Karpas-422 (cell line): ENCODE results near the gene TRABD2B. TPM values are rescaled to one million over a fixed set of nuclear protein-coding genes. Genes with fewer than 3 reads are reported as not detected.

Source experiments
- DNase-seq: peaks from one replicate; pipeline ENCODE4 v3.0.0-alpha.2; 2015
- H2AFZ ChIP-seq: fragments of 200-600 bp; sonication (generic); 2 replicates; pipeline ENCODE4 v1.6.1; 2014; ENCODE audit warnings: antibody characterized with exemption, low read length, mixed read lengths
- H3K27ac ChIP-seq: fragments of 200-600 bp; sonication (generic); 2 replicates; pipeline ENCODE4 v1.5.1; 2014; ENCODE audit warnings: mild to moderate bottlenecking, low read length, moderate library complexity
- H3K27me3 ChIP-seq: fragments of 200-600 bp; sonication (generic); 2 replicates; pipeline ENCODE4 v1.6.1; 2014; ENCODE audit warnings: low read length, mixed read lengths
- H3K36me3 ChIP-seq: fragments of 200-600 bp; sonication (generic); 2 replicates; pipeline ENCODE4 v1.6.1; 2014; ENCODE audit warnings: low read length, mixed read lengths; ENCODE audit not compliant: insufficient read depth
- H3K4me1 ChIP-seq: fragments of 200-600 bp; sonication (generic); 2 replicates; pipeline ENCODE4 v1.6.1; 2014; ENCODE audit warnings: mild to moderate bottlenecking, low read length, mixed read lengths
- H3K4me2 ChIP-seq: fragments of 200-600 bp; sonication (generic); 2 replicates; pipeline ENCODE4 v1.6.1; 2014; ENCODE audit warnings: low read length, low read depth, mild to moderate bottlenecking; ENCODE audit not compliant: poor library complexity, severe bottlenecking
- H3K4me3 ChIP-seq: fragments of 200-600 bp; sonication (generic); 2 replicates; pipeline ENCODE4 v1.5.1; 2014; ENCODE audit warnings: mild to moderate bottlenecking, antibody characterized with exemption, low read length, mixed read lengths
- H3K79me2 ChIP-seq: fragments of 200-600 bp; sonication (generic); 2 replicates; pipeline ENCODE4 v1.6.1; 2014; ENCODE audit warnings: mild to moderate bottlenecking, low read length, mixed read lengths
- H3K9ac ChIP-seq: fragments of 200-600 bp; sonication (generic); 2 replicates; pipeline ENCODE4 v1.6.0; 2014; ENCODE audit warnings: low read length
- H3K9me2 ChIP-seq: fragments of 200-600 bp; sonication (generic), shearing (Covaris generic); replicated peaks from 2 replicates; pipeline ENCODE4 v1.6.0; 2014; ENCODE audit warnings: mild to moderate bottlenecking, low read length, moderate library complexity; ENCODE audit not compliant: insufficient read depth
- H3K9me3 ChIP-seq: fragments of 300-700, 200-600 bp; sonication (generic); 2 replicates; pipeline ENCODE4 v1.6.1; 2014; ENCODE audit warnings: low read length, mixed read lengths
- H4K20me1 ChIP-seq: fragments of 200-600 bp; sonication (generic); 2 replicates; pipeline ENCODE4 v1.6.1; 2014; ENCODE audit warnings: mild to moderate bottlenecking, antibody characterized with exemption, low read length, low read depth; ENCODE audit not compliant: insufficient read depth
- total RNA-seq: library from RNA; depleted of rRNA; stranded (reverse); fragments of >200 nt; shearing (Covaris generic); gene quantifications from 2 replicates; pipeline ENCODE4 v1.2.3, GENCODE V29; 2014; ENCODE audit warnings: low replicate concordance

TRABD2B gene
- total RNA-seq, 1 experiment from 2014 or later: not detected

DNA sequence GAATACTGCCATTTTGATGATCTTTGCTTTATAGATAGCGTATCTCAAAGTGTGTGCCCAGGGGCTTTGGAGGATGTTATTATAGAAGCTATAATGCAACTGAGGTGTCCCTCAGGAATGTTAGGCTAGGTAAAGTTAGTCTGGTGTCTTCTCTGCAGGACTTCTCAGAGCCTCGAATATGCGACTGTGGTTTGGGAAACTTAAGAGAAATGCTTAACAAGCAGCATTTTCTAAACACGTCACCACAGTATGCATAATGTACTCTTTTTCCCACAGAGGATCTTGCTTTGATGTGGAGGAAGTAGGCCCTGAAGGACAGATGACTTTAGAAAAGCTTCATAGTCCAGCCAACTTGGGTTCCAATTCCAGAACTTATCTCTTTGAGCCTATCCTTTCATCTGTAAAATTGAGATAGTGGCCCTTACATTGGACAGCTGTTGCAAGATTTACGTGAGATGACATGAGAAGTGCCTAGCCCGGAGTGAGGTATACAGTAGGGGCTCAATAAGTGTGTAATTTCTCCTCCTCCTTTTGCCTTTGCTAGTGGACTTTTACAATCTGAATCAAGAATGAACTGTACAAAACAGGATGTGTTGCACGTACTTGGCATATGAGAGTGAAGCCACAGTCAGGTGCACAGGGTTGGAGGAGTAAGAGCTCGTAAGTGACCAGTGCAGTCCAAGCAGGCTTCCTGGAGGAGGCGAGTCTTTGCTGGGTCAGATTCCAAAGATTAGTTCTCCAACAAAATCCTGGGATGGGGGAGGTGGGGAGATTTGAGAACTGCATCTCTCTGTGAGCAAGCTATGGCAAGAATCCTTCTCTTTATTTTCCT, 29.7 kb upstream of the TRABD2B start:
- no peak for DNase-seq

DNA sequence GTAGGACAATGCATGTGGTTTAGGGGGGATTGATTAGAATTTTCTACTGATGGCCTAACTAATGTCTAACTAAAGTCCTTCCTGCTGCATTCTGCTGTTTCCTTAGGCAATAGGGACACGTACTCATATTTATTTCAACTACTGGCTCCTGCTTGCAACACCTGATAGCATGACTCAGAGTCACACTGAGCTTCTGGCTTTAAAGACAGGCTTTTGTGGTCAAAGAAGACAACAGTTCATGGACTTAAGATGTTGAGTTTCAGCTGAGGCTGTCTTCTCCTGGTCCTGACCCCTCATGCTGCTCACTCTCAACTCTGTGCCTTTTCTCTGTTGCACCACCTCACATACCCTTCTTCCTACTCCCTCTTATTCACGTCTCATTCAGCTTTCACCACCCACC, 29.1 kb upstream of the TRABD2B start:
- no peaks in the 10 kb centered on the region for H3K36me3 ChIP-seq
- H3K4me1 ChIP-seq: peaks cover 11% of the 10 kb centered on the region
- H3K79me2 ChIP-seq: no peaks in the 10 kb centered on the region
- no peak overlapping the region for H3K9ac ChIP-seq
- no peak overlapping the region for H3K4me2 ChIP-seq
- no peak overlapping the region for H3K27ac ChIP-seq
- H3K9me3 ChIP-seq: no peaks in the 10 kb centered on the region
- H3K9me2 ChIP-seq: no peaks in the 10 kb centered on the region; the same call in 1 of the 2 replicates
- DNase-seq: no peak
- H2AFZ ChIP-seq: no peak overlapping the region
- H3K4me3 ChIP-seq: no peak overlapping the region
- no peaks in the 10 kb centered on the region for H3K27me3 ChIP-seq
- no peaks in the 10 kb centered on the region for H4K20me1 ChIP-seq

More for the DNA sequence above, 29.7 kb upstream of the TRABD2B start:
- Histone ChIP-seq H3K9me2 (no peaks in the 10 kb centered on the region; the same call in 1 of the 2 replicates), H3K4me2 (no peak overlapping the region), H4K20me1 (no peaks in the 10 kb centered on the region), H3K4me1 (peaks cover 11% of the 10 kb centered on the region), H3K9ac (no peak overlapping the region), H3K27ac (no peak overlapping the region), H3K36me3 (no peaks in the 10 kb centered on the region), H2AFZ (no peak overlapping the region), H3K9me3 (no peaks in the 10 kb centered on the region), H3K4me3 (no peak overlapping the region), H3K79me2 (no peaks in the 10 kb centered on the region), H3K27me3 (no peaks in the 10 kb centered on the region)

DNA sequence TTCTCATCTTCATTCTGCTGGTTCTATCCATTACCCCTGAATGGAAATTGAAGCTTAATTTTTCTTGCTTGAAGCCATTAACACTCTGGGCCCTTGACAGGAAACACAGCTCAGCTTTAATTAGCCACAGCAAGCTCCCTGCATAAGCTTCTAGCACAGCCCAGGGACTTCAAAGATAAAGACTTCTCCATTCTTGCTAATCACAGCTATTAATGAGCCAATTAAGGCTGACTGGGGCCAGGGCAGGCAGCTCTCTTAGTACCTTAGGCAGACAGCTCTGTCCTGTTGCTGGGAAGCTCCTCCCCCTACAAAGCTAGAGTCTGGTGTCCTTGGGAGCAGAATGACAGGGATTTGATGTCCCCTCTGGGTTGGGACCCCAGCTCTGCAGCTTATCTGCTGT, 27.9 kb upstream of the TRABD2B start:
- Histone ChIP-seq H3K4me2 (no peak overlapping the region), H2AFZ (no peak overlapping the region), H3K9me2 (no peaks in the 10 kb centered on the region; the same call in 1 of the 2 replicates), H4K20me1 (no peaks in the 10 kb centered on the region), H3K4me1 (peaks cover 11% of the 10 kb centered on the region), H3K36me3 (no peaks in the 10 kb centered on the region), H3K9me3 (no peaks in the 10 kb centered on the region), H3K4me3 (no peak overlapping the region), H3K27me3 (no peaks in the 10 kb centered on the region), H3K9ac (no peak overlapping the region), H3K79me2 (no peaks in the 10 kb centered on the region), H3K27ac (no peak overlapping the region)
- peak; percentile 57 for DNase-seq

DNA sequence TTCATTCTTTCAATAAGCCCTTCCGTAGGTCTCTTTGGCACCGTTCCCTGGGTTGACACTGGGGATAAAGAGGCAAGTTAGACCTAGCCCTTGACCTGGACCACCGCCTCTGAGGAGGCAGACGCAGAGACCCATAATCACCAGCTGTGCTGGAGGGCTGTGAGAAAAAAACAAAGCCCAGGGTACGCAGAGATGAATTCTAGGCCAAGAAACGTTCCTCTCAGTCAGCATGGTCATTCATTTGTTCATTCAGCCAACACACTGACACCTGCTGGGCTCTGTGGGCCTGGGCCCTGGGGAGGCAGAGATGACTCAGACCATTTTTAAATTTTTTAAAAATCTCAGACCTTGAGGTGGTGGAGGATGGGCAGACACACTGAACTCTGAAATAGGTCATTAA, 26.3 kb upstream of the TRABD2B start:
- Histone ChIP-seq H3K9ac (no peak overlapping the region), H3K36me3 (no peaks in the 10 kb centered on the region), H3K79me2 (no peaks in the 10 kb centered on the region), H2AFZ (no peak overlapping the region), H3K27ac (no peak overlapping the region), H3K4me1 (peaks cover 11% of the 10 kb centered on the region), H3K4me2 (no peak overlapping the region), H3K9me2 (no peaks in the 10 kb centered on the region; the same call in 1 of the 2 replicates), H3K9me3 (no peaks in the 10 kb centered on the region), H3K4me3 (no peak overlapping the region), H3K27me3 (no peaks in the 10 kb centered on the region), H4K20me1 (no peaks in the 10 kb centered on the region)
- no peak for DNase-seq

DNA sequence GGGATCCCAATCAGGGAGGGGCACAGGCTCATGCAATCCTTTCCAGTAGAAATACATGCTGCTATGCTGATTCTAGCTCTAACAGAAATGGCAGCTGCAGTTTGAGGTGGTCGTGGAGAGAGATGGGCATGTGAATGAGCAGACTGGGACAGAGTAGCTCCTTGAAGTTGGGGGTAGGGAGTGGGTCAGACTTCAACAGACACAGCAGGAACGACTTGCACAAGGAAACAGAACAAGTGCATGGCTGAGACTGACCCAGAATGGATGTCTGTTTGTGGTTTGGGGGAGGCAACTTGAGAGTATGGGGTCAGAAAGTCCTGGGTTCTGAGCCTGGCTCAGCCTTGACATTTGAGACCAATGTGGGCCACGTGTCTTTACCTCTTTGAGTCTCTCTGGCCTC, 25.1 kb upstream of the TRABD2B start:
- Histone ChIP-seq H3K4me2 (no peak overlapping the region), H3K4me1 (peaks cover 11% of the 10 kb centered on the region), H2AFZ (no peak overlapping the region), H3K9ac (no peak overlapping the region), H3K9me3 (no peaks in the 10 kb centered on the region), H3K9me2 (no peaks in the 10 kb centered on the region; the same call in 1 of the 2 replicates), H3K27me3 (no peaks in the 10 kb centered on the region), H3K36me3 (no peaks in the 10 kb centered on the region), H4K20me1 (no peaks in the 10 kb centered on the region), H3K27ac (no peak overlapping the region), H3K79me2 (no peaks in the 10 kb centered on the region), H3K4me3 (no peak overlapping the region)
- no peak for DNase-seq

DNA sequence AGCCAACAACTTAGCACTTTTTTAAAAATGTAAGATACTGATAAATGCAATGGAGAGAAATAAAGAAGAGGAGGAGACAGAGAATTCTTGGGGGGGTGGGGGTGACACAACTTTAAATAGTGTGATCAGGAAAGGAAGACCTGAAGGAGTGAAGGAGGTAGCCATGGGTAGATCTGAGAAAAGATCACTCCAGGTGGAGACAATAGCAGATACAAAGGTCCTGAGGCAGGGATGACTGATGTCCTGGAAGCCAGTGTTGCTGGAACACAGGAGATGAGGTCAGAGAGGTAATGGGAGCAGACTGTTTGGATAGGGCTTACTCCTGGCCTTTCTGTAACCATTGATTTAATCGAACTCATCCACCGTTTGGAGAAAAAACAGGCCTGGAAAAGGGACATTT, 24.6 kb upstream of the TRABD2B start:
- H3K27me3 ChIP-seq: no peaks in the 10 kb centered on the region
- H4K20me1 ChIP-seq: no peaks in the 10 kb centered on the region
- no peak overlapping the region for H3K9ac ChIP-seq
- no peak overlapping the region for H3K4me2 ChIP-seq
- no peaks in the 10 kb centered on the region; the same call in 1 of the 2 replicates for H3K9me2 ChIP-seq
- DNase-seq: no peak
- no peaks in the 10 kb centered on the region for H3K79me2 ChIP-seq
- no peak overlapping the region for H2AFZ ChIP-seq
- H3K4me3 ChIP-seq: no peak overlapping the region
- no peaks in the 10 kb centered on the region for H3K9me3 ChIP-seq
- H3K4me1 ChIP-seq: peaks cover 11% of the 10 kb centered on the region
- H3K27ac ChIP-seq: no peak overlapping the region
- H3K36me3 ChIP-seq: no peaks in the 10 kb centered on the region

DNA sequence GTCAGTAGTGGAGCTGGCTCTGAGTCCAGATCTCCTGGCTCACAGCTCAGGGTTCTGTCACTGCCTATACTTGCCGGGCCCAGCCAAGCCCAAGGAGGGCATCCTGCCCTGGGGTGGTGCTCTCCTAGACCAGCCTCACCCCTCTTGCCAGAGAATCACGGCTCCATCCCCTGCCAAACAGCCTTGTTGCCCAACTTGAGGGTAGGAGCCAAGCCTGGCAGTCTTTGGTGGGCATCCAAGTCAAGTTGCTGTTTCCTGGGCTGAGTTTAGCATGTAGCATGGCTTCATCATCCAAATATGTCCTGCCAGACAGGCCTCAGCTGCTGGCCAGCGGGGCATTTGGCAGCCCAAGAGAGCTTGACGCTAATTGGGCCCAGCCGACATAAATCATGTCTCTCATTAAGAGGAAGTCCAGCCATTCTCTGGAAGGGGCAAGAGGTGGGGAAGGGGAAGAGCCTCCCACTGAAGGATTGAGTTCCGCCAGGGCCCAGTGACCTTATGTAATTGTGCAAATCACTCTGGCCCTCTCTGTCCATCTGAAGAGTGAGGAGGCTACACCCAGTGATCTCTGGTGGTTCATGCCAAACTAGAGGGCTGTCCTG, 22.6 kb upstream of the TRABD2B start:
- Histone ChIP-seq H3K79me2 (no peaks in the 10 kb centered on the region), H3K9me3 (no peaks in the 10 kb centered on the region), H3K36me3 (no peaks in the 10 kb centered on the region), H4K20me1 (no peaks in the 10 kb centered on the region), H3K27me3 (no peaks in the 10 kb centered on the region), H2AFZ (no peak overlapping the region), H3K4me3 (no peak overlapping the region), H3K4me2 (no peak overlapping the region), H3K27ac (no peak overlapping the region), H3K4me1 (peaks cover 4% of the 10 kb centered on the region), H3K9me2 (no peaks in the 10 kb centered on the region; the same call in 1 of the 2 replicates), H3K9ac (no peak overlapping the region)
- no peak for DNase-seq

DNA sequence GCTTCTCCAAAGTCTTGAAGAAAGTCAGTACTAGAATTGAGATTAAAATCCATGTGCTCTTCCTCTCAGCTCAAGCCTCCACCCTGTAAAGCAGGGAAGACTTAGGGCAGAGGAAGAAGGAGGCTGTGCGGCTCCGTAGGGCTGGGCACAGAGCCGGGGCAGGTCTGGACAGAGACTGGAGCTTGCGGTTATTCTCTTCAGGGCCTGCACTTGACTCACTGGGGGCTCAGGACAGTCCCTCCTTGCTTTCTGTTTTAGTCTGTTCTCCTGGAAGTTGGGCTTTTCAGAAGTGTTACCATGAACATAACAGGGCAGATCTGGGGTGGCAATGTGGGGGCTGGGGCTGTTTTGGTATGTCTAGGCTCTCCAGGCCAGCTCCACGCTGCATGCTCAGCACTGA, 21.6 kb upstream of the TRABD2B start:
- H3K79me2 ChIP-seq: no peaks in the 10 kb centered on the region
- H3K9me3 ChIP-seq: no peaks in the 10 kb centered on the region

More for the DNA sequence above, 21.6 kb upstream of the TRABD2B start:
- H3K4me1 ChIP-seq: no peaks in the 10 kb centered on the region
- H3K27ac ChIP-seq: no peak overlapping the region
- H3K36me3 ChIP-seq: no peaks in the 10 kb centered on the region
- no peaks in the 10 kb centered on the region for H4K20me1 ChIP-seq
- no peak overlapping the region for H3K4me3 ChIP-seq
- H3K9ac ChIP-seq: no peak overlapping the region
- H2AFZ ChIP-seq: no peak overlapping the region
- no peak for DNase-seq
- no peaks in the 10 kb centered on the region for H3K27me3 ChIP-seq
- no peak overlapping the region for H3K4me2 ChIP-seq
- H3K9me2 ChIP-seq: no peaks in the 10 kb centered on the region; the same call in 1 of the 2 replicates
